Activated CD8-positive, alpha-beta memory T cell treated with anti-CD3 and anti-CD28 coated beads, Interleukin-2, amount 50 U/mL, for 24 hours (primary cell): Measurements from ENCODE around the gene DIAPH3.

ENCODE experiments used
- DNase-seq: peaks from one replicate; pipeline ENCODE4 v3.0.0-alpha.2; 2020; ENCODE audit errors: extremely low read depth

Gene DIAPH3

GRCh38 chr13:60158321-60158801, 5.4 kb downstream of the DIAPH3 start:
- DNase-seq: no peak

- DNase-seq: no peak
Observed at GRCh38 chr13:60155978-60156377, 7.8 kb downstream of the DIAPH3 start.

GRCh38 chr13:60152904-60153303, 10.8 kb downstream of the DIAPH3 start:
- DNase-seq: no peak

- no peak for DNase-seq
Observed at GRCh38 chr13:60152114-60152513, 11.6 kb downstream of the DIAPH3 start.

- DNase-seq: no peak
Observed at GRCh38 chr13:60150538-60150937, 13.2 kb downstream of the DIAPH3 start.

GRCh38 chr13:60148918-60149317, 14.8 kb downstream of the DIAPH3 start:
- DNase-seq: no peak

- no peak for DNase-seq
Observed at GRCh38 chr13:60147361-60147760, 16.4 kb downstream of the DIAPH3 start.

GRCh38 chr13:60146471-60146870, 17.3 kb downstream of the DIAPH3 start:
- no peak for DNase-seq

GRCh38 chr13:60143775-60144174, 20.0 kb downstream of the DIAPH3 start:
- DNase-seq: no peak

GRCh38 chr13:60139272-60139671, 24.5 kb downstream of the DIAPH3 start:
- DNase-seq: no peak

- no peak for DNase-seq
Observed at GRCh38 chr13:60138674-60139073, 25.1 kb downstream of the DIAPH3 start.

GRCh38 chr13:60137911-60138560, 25.7 kb downstream of the DIAPH3 start:
- DNase-seq: no peak

- no peak for DNase-seq
Observed at GRCh38 chr13:60135344-60135743, 28.4 kb downstream of the DIAPH3 start.

GRCh38 chr13:60134376-60134775, 29.4 kb downstream of the DIAPH3 start:
- DNase-seq: no peak

- no peak for DNase-seq
Observed at GRCh38 chr13:60121337-60121687, 42.4 kb downstream of the DIAPH3 start.

GRCh38 chr13:60120617-60121336, 43.0 kb downstream of the DIAPH3 start:
- DNase-seq: no peak

GRCh38 chr13:60118696-60119400, 44.9 kb downstream of the DIAPH3 start:
- DNase-seq: no peak

GRCh38 chr13:60114499-60115028, 49.2 kb downstream of the DIAPH3 start:
- no peak for DNase-seq

- DNase-seq: no peak
Observed at GRCh38 chr13:60112771-60113170, 51.0 kb downstream of the DIAPH3 start.

- DNase-seq: no peak
Observed at GRCh38 chr13:60111691-60112090, 52.0 kb downstream of the DIAPH3 start.

GRCh38 chr13:60109285-60109684, 54.4 kb downstream of the DIAPH3 start:
- no peak for DNase-seq

GRCh38 chr13:60108589-60108988, 55.1 kb downstream of the DIAPH3 start:
- no peak for DNase-seq
